ENCODE measurements around the gene ORMDL1. TPM values are rescaled to one million over a fixed set of nuclear protein-coding genes. Genes with fewer than 3 reads are reported as not detected.
A peak's percentile ranks its signal among the peaks of the same experiment; 100 is the strongest.

Gene ORMDL1
- total and polyA plus RNA-seq, 4 experiments from 2014 or later = 109 to 190 (median 158) TPM

- intact Hi-C loops (cut with micrococcal nuclease) = no loop called here
- H3K27ac ChIP-seq (ENCODE audit: low read depth, low read length) = no peak overlapping the region
- Mint-ChIP-seq H3K36me3 (peaks cover 37 to 40% of the 10 kb centered on the region in 2 donors), H3K27me3 (no peaks in the 10 kb centered on the region), H3K9me3 (no peaks in the 10 kb centered on the region), H3K4me1 (peaks cover 0 to 10% (median 7%) of the 10 kb centered on the region in 4 donors), H3K4me3 (no peak overlapping the region), H3K27ac (peak overlapping the region in 1 of 7 donors; percentile 30)
- no peak for DNase-seq
- ChIA-PET POLR2A (ENCODE audit: partially characterized antibody) (interaction anchor here (2.0 kb wide), 1 partner anchor 14 kb away, joined by 8 read pairs; the partner anchor contains the start of genes ORMDL1 and PMS1), CTCF (ENCODE audit: partially characterized antibody) (interaction anchor here (0.8 to 1.1 kb wide), 3 partner anchors 17 to 33 kb away, joined by 3 read pairs; no protein-coding TSS in a partner anchor)
- H3K4me1 ChIP-seq (ENCODE audit: insufficient read depth, low read length) = no peaks in the 10 kb centered on the region
- H3K4me3 ChIP-seq (ENCODE audit: low read length in 2 of 2) = no peak overlapping the region
- H3K27me3 ChIP-seq (ENCODE audit: insufficient read depth, low read length) = no peaks in the 10 kb centered on the region
- peaks cover 14% of the 10 kb centered on the region for H3K36me3 ChIP-seq (ENCODE audit: insufficient read depth, low read length)
- H3K9me3 ChIP-seq (ENCODE audit: control insufficient read depth in 1 of 2, low read length in 2 of 2) = no peaks in the 10 kb centered on the region
Measured at GRCh38 chr2:189797902-189798301, 13.8 kb upstream of the ORMDL1 start.

GRCh38 chr2:189794310-189794709 is 10.2 kb upstream of the ORMDL1 start:
- ChIA-PET CTCF (ENCODE audit: partially characterized antibody) (interaction anchor here (2.8 kb wide), 1 partner anchor 31 kb away, joined by 8 read pairs; the partner anchor contains the start of gene OSGEPL1), POLR2A (ENCODE audit: partially characterized antibody) (interaction anchor here (1.0 to 1.4 kb wide), 2 partner anchors 9 to 10 kb away, joined by 3 to 4 read pairs; partner anchors contain the start of genes ORMDL1 and PMS1)
- Histone ChIP-seq H3K27ac (ENCODE audit: low read depth, low read length) (no peak overlapping the region), H3K4me3 (ENCODE audit: low read length in 2 of 2) (no peak overlapping the region), H3K36me3 (ENCODE audit: insufficient read depth, low read length) (peaks cover 14% of the 10 kb centered on the region), H3K9me3 (ENCODE audit: control insufficient read depth in 1 of 2, low read length in 2 of 2) (no peaks in the 10 kb centered on the region), H3K27me3 (ENCODE audit: insufficient read depth, low read length) (no peaks in the 10 kb centered on the region), H3K4me1 (ENCODE audit: insufficient read depth, low read length) (peaks cover 8% of the 10 kb centered on the region)
- intact Hi-C loops (cut with micrococcal nuclease) = no loop called here
- H3K9me3 Mint-ChIP-seq = no peaks in the 10 kb centered on the region
- H3K27me3 Mint-ChIP-seq = no peaks in the 10 kb centered on the region
- no peak overlapping the region for H3K4me3 Mint-ChIP-seq
- peaks cover 29 to 31% of the 10 kb centered on the region in 2 donors for H3K36me3 Mint-ChIP-seq
- no peak for DNase-seq
- H3K27ac Mint-ChIP-seq = no peak overlapping the region
- peaks cover 9 to 21% (median 17%) of the 10 kb centered on the region in 4 donors for H3K4me1 Mint-ChIP-seq

GRCh38 chr2:189791338-189792042 is 7.4 kb upstream of the ORMDL1 start:
- intact Hi-C loops (cut with micrococcal nuclease) = no loop called here
- CTCF ChIA-PET (ENCODE audit: partially characterized antibody) = interaction anchor here (1.3 kb wide), 1 partner anchor 17 kb away, joined by 3 read pairs; no protein-coding TSS in a partner anchor
- peaks cover 13 to 25% (median 17%) of the 10 kb centered on the region in 4 donors for H3K4me1 Mint-ChIP-seq
- Histone ChIP-seq H3K36me3 (ENCODE audit: insufficient read depth, low read length) (peaks cover 14% of the 10 kb centered on the region), H3K4me1 (ENCODE audit: insufficient read depth, low read length) (peaks cover 8% of the 10 kb centered on the region), H3K4me3 (ENCODE audit: low read length in 2 of 2) (peak overlapping the region in 1 of 2 donors; percentile 49), H3K27me3 (ENCODE audit: insufficient read depth, low read length) (no peaks in the 10 kb centered on the region), H3K27ac (ENCODE audit: low read depth, low read length) (peak overlapping the region; percentile 52), H3K9me3 (ENCODE audit: control insufficient read depth in 1 of 2, low read length in 2 of 2) (no peaks in the 10 kb centered on the region)
- POLR2A ChIA-PET (ENCODE audit: partially characterized antibody) = interaction anchor here (1.1 to 3.2 kb wide), 2 partner anchors 8 to 28 kb away, joined by 3 to 13 read pairs; partner anchors contain the start of gene OSGEPL1
- DNase-seq = peak; percentile 39 to 55 (median 47)
- peak overlapping the region; percentile 67 to 84 (median 80) for H3K4me3 Mint-ChIP-seq
- H3K27me3 Mint-ChIP-seq = no peaks in the 10 kb centered on the region
- H3K36me3 Mint-ChIP-seq = peaks cover 19 to 27% of the 10 kb centered on the region in 2 donors
- peak overlapping the region; percentile 65 to 94 (median 91) for H3K27ac Mint-ChIP-seq
- H3K9me3 Mint-ChIP-seq = no peaks in the 10 kb centered on the region

- POLR2A ChIA-PET (ENCODE audit: partially characterized antibody) = interaction anchor here (0.6 to 3.2 kb wide), 17 partner anchors 8 to 750 kb away, joined by 3 to 95 read pairs (median 4); partner anchors contain the start of genes ASNSD1, HIBCH, NEMP2 and OSGEPL1
- no peak for DNase-seq
- H3K4me3 ChIP-seq (ENCODE audit: low read length in 2 of 2) = peak overlapping the region; percentile 71 to 74
- intact Hi-C loops (cut with micrococcal nuclease) = loop anchor here (5.0 to 10.0 kb wide), 6 partner anchors 201 to 1894 kb away; partner anchors contain the start of genes GLS, NAB1, NABP1 and NEMP2
- CTCF ChIA-PET (ENCODE audit: partially characterized antibody) = interaction anchor here (0.6 to 3.5 kb wide), 3 partner anchors 15 to 123 kb away, joined by 3 to 23 read pairs (median 3); partner anchors contain the start of genes ASNSD1 and OSGEPL1
- Mint-ChIP-seq H3K27ac (peak overlapping the region; percentile 96 to 97 (median 97)), H3K9me3 (no peaks in the 10 kb centered on the region), H3K4me1 (peaks cover 43 to 71% (median 60%) of the 10 kb centered on the region in 4 donors), H3K4me3 (peak overlapping the region; percentile 92 to 97 (median 94)), H3K27me3 (no peaks in the 10 kb centered on the region), H3K36me3 (peaks cover 28 to 60% of the 10 kb centered on the region in 2 donors)
- peaks cover 16% of the 10 kb centered on the region for H3K36me3 ChIP-seq (ENCODE audit: insufficient read depth, low read length)
- no peaks in the 10 kb centered on the region for H3K27me3 ChIP-seq (ENCODE audit: insufficient read depth, low read length)
- peak overlapping the region; percentile 93 for H3K27ac ChIP-seq (ENCODE audit: low read depth, low read length)
- no peaks in the 10 kb centered on the region for H3K9me3 ChIP-seq (ENCODE audit: control insufficient read depth in 1 of 2, low read length in 2 of 2)
- H3K4me1 ChIP-seq (ENCODE audit: insufficient read depth, low read length) = peaks cover 57% of the 10 kb centered on the region
Measured at GRCh38 chr2:189783451-189783926, 650 bp downstream of the ORMDL1 start.

- no peaks in the 10 kb centered on the region for H3K27me3 ChIP-seq (ENCODE audit: insufficient read depth, low read length)
- H3K9me3 ChIP-seq (ENCODE audit: control insufficient read depth in 1 of 2, low read length in 2 of 2) = no peaks in the 10 kb centered on the region
- peak overlapping the region; percentile 49 to 97 (median 84) for H3K4me3 Mint-ChIP-seq
- H3K9me3 Mint-ChIP-seq = no peaks in the 10 kb centered on the region
- H3K4me3 ChIP-seq (ENCODE audit: low read length in 2 of 2) = no peak overlapping the region
- H3K4me1 Mint-ChIP-seq = peaks cover 43 to 77% (median 62%) of the 10 kb centered on the region in 4 donors
- intact Hi-C loops (cut with micrococcal nuclease) = loop anchor here (5.0 to 10.0 kb wide), 6 partner anchors 200 to 1895 kb away; partner anchors contain the start of genes GLS, NAB1, NABP1 and NEMP2
- no peak for DNase-seq
- peaks cover 19% of the 10 kb centered on the region for H3K36me3 ChIP-seq (ENCODE audit: insufficient read depth, low read length)
- POLR2A ChIA-PET (ENCODE audit: partially characterized antibody) = interaction anchor here (3.2 kb wide), 1 partner anchor 19 kb away, joined by 95 read pairs; the partner anchor contains the start of gene OSGEPL1
- H3K4me1 ChIP-seq (ENCODE audit: insufficient read depth, low read length) = peaks cover 57% of the 10 kb centered on the region
- H3K27ac ChIP-seq (ENCODE audit: low read depth, low read length) = peak overlapping the region; percentile 93
- peaks cover 32 to 67% of the 10 kb centered on the region in 2 donors for H3K36me3 Mint-ChIP-seq
- no peaks in the 10 kb centered on the region for H3K27me3 Mint-ChIP-seq
- CTCF ChIA-PET (ENCODE audit: partially characterized antibody) = interaction anchor here (1.2 kb wide), 1 partner anchor 85 kb away, joined by 3 read pairs; no protein-coding TSS in a partner anchor
- H3K27ac Mint-ChIP-seq = peak overlapping the region; percentile 72 to 97 (median 97)
Measured at GRCh38 chr2:189782221-189782671, 1.9 kb downstream of the ORMDL1 start.

- H3K4me1 Mint-ChIP-seq = peaks cover 0 to 7% (median 6%) of the 10 kb centered on the region in 4 donors
- no peak overlapping the region for H3K4me3 ChIP-seq (ENCODE audit: low read length in 2 of 2)
- intact Hi-C loops (cut with micrococcal nuclease) = no loop called here
- ChIA-PET POLR2A (ENCODE audit: partially characterized antibody) (interaction anchor here (2.8 to 4.0 kb wide), 2 partner anchors 10 to 12 kb away, joined by 11 to 18 read pairs; partner anchors contain the start of genes ORMDL1, OSGEPL1 and PMS1), CTCF (ENCODE audit: partially characterized antibody) (interaction anchor here (1.5 to 3.7 kb wide), 2 partner anchors 9 to 22 kb away, joined by 5 to 19 read pairs; partner anchors contain the start of gene OSGEPL1)
- H3K27ac Mint-ChIP-seq = peak overlapping the region in 3 of 7 donors; percentile 4 to 68 (median 5)
- no peak for DNase-seq
- no peaks in the 10 kb centered on the region for H3K9me3 Mint-ChIP-seq
- H3K36me3 Mint-ChIP-seq = peaks cover 26 to 66% of the 10 kb centered on the region in 2 donors
- no peaks in the 10 kb centered on the region for H3K27me3 Mint-ChIP-seq
- H3K4me1 ChIP-seq (ENCODE audit: insufficient read depth, low read length) = no peaks in the 10 kb centered on the region
- H3K27me3 ChIP-seq (ENCODE audit: insufficient read depth, low read length) = no peaks in the 10 kb centered on the region
- no peaks in the 10 kb centered on the region for H3K9me3 ChIP-seq (ENCODE audit: control insufficient read depth in 1 of 2, low read length in 2 of 2)
- H3K4me3 Mint-ChIP-seq = no peak overlapping the region
- no peak overlapping the region for H3K27ac ChIP-seq (ENCODE audit: low read depth, low read length)
- H3K36me3 ChIP-seq (ENCODE audit: insufficient read depth, low read length) = peaks cover 66% of the 10 kb centered on the region
Measured at GRCh38 chr2:189772212-189772611, 11.9 kb downstream of the ORMDL1 start.
